Lower leg skin (tissue), 3 donors: ENCODE data around the gene METRN.

Source experiments
- CTCF ChIP-seq, 3 donors: fragments of 450-650 bp; IDR thresholded peaks; one replicate each; pipeline ENCODE4 v1.5.1; 2016; ENCODE audit warnings: antibody characterized with exemption in 3 of 3, mild to moderate bottlenecking in 3 of 3, moderate library complexity in 2 of 3
- POLR2A ChIP-seq, 2 donors: fragments of 450-650 bp; IDR thresholded peaks; one replicate each; pipeline ENCODE4 v1.6.1; 2016 to 2017; ENCODE audit warnings: antibody characterized with exemption in 2 of 2, mild to moderate bottlenecking in 1 of 2, moderate library complexity in 1 of 2

GRCh38 chr16:708019-708418 lies 6.9 kb upstream of the METRN start:
- TF ChIP-seq CTCF (IDR thresholded peaks at IDR 0.05): no peak
- TF ChIP-seq POLR2A (IDR thresholded peaks at IDR 0.05): no peak
